HepG2 (cell line): ENCODE measurements around the gene SSU72. TPM values are rescaled to one million over a fixed set of nuclear protein-coding genes. Genes with fewer than 3 reads are reported as not detected.

ENCODE experiments used
- CBX5 ChIP-seq: sonication (generic); formaldehyde crosslinking; IDR thresholded peaks from 2 replicates; pipeline ENCODE4 v1.4.0; 2020; ENCODE audit warnings: missing genetic modification reagents, borderline replicate concordance
- DPF2 ChIP-seq: sonication (generic); formaldehyde crosslinking; IDR thresholded peaks from 2 replicates; pipeline ENCODE4 v1.4.0; 2020; ENCODE audit warnings: mild to moderate bottlenecking, low read depth, missing genetic modification reagents, borderline replicate concordance
- GTF2F1 ChIP-seq: fragments of 150-350 bp; IDR thresholded peaks from 2 replicates; pipeline ENCODE4 v1.6.1; 2014; ENCODE audit warnings: low read length
- HMG20B ChIP-seq: conservative IDR thresholded peaks from 2 replicates; pipeline ENCODE4 v1.6.1; 2016; ENCODE audit warnings: missing genetic modification reagents, missing compliant biosample characterization
- KAT7 ChIP-seq: IDR thresholded peaks from 2 replicates; pipeline ENCODE4 v1.6.1; 2018; ENCODE audit warnings: borderline replicate concordance, missing compliant biosample characterization
- KDM5A ChIP-seq: fragments of 200-600 bp; sonication (generic); IDR thresholded peaks from 2 replicates; pipeline ENCODE4 v1.7.0; 2018; ENCODE audit warnings: antibody characterized with exemption, mild to moderate bottlenecking, low read length, borderline replicate concordance
- SIN3B ChIP-seq: fragments of 150-350 bp; IDR thresholded peaks from 2 replicates; pipeline ENCODE4 v1.6.1; 2014; ENCODE audit warnings: low read length
- SNAPC5 ChIP-seq: sonication (generic); formaldehyde crosslinking; IDR thresholded peaks from 2 replicates; pipeline ENCODE4 v1.8.1; 2023; ENCODE audit warnings: mild to moderate bottlenecking, missing genetic modification reagents, borderline replicate concordance
- SP140L ChIP-seq: sonication (generic); formaldehyde crosslinking; IDR thresholded peaks from 2 replicates; pipeline ENCODE4 v1.4.0; 2020; ENCODE audit warnings: missing genetic modification reagents, borderline replicate concordance
- ZNF292 ChIP-seq: sonication (generic); formaldehyde crosslinking; IDR thresholded peaks from 2 replicates; pipeline ENCODE4 v1.8.1; 2022; ENCODE audit warnings: mild to moderate bottlenecking, low read depth, missing genetic modification reagents, borderline replicate concordance
- ZNF761 ChIP-seq: sonication (generic); formaldehyde crosslinking; conservative IDR thresholded peaks from 2 replicates; pipeline ENCODE4 v1.4.0; 2020; ENCODE audit warnings: mild to moderate bottlenecking, missing genetic modification reagents
- ZZZ3 ChIP-seq: sonication (generic); formaldehyde crosslinking; IDR thresholded peaks from 2 replicates; pipeline ENCODE4 v1.4.0; 2020; ENCODE audit warnings: missing genetic modification reagents, mild to moderate bottlenecking, borderline replicate concordance
- polyA plus RNA-seq, 8 experiments: library from polyadenylated mRNA; depleted of rRNA in 3 of 8; stranded (reverse) in 7 of 8; unstranded in 1 of 8; fragments of >200 nt; fragmentation: Illumina TruSeq in 4 of 8; extraction: Trizol in 4 of 8; gene quantifications; 2 replicates each; pipeline versions ENCODE4 v1.2.1 to v1.2.3, GENCODE V29; 2011 to 2016; ENCODE audit warnings: low read depth in 4 of 8, missing spikeins in 1 of 8, mixed read lengths in 1 of 8; ENCODE audit not compliant: insufficient read depth in 1 of 8
- total RNA-seq, 5 experiments: library from RNA; depleted of rRNA; stranded (reverse); fragments of >200 nt; fragmentation: Illumina TruSeq; extraction: Trizol; gene quantifications; 2 replicates each; pipeline ENCODE4 v1.2.3, GENCODE V29; 2016; ENCODE audit warnings: low read depth in 1 of 5
- TF ChIP-seq, protein P1 (sequence below): sonication (generic); formaldehyde crosslinking; IDR thresholded peaks from 2 replicates; pipeline ENCODE4 v1.4.0; 2020; ENCODE audit warnings: mild to moderate bottlenecking, missing genetic modification reagents
- TF ChIP-seq, protein P2 (sequence below), 2 experiments: sonication (generic) in 1 of 2; formaldehyde crosslinking in 1 of 2; IDR thresholded peaks; 2 replicates each; pipeline versions ENCODE4 v1.4.0 to v1.6.1; 2018 to 2020; ENCODE audit warnings: missing genetic modification reagents in 2 of 2, borderline replicate concordance in 1 of 2, low read depth in 1 of 2, mild to moderate bottlenecking in 1 of 2, missing biosample characterization in 1 of 2
- TF ChIP-seq, protein P3 (sequence below): sonication (generic); formaldehyde crosslinking; IDR thresholded peaks from 2 replicates; pipeline ENCODE4 v1.4.0; 2020; ENCODE audit warnings: missing genetic modification reagents

Gene SSU72
- total and polyA plus RNA-seq, 2 of the 13 experiments (the other 11 are each of a cell fraction or from before 2014, with no cell fraction given): 42.8 to 67.1 TPM

DNA sequence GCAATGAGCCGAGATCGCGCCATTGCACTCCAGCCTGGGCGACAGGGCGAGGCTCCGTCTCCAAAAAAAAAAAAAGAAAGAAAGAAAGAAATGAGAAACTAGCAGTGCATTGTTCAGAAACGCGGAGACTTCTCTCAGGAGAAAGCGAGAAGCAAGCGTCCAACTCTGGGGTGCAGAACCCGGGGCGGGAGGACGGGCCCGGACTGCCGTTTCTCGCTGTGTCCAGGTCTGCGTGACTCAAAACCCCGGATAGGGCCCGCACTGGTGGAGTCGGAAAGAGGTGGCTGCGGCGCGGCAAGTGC lies 40.2 kb upstream of the SSU72 start (continued):
- TF ChIP-seq ZZZ3 (CRISPR knock-in tag): no peak
- TF ChIP-seq, protein P1, sequence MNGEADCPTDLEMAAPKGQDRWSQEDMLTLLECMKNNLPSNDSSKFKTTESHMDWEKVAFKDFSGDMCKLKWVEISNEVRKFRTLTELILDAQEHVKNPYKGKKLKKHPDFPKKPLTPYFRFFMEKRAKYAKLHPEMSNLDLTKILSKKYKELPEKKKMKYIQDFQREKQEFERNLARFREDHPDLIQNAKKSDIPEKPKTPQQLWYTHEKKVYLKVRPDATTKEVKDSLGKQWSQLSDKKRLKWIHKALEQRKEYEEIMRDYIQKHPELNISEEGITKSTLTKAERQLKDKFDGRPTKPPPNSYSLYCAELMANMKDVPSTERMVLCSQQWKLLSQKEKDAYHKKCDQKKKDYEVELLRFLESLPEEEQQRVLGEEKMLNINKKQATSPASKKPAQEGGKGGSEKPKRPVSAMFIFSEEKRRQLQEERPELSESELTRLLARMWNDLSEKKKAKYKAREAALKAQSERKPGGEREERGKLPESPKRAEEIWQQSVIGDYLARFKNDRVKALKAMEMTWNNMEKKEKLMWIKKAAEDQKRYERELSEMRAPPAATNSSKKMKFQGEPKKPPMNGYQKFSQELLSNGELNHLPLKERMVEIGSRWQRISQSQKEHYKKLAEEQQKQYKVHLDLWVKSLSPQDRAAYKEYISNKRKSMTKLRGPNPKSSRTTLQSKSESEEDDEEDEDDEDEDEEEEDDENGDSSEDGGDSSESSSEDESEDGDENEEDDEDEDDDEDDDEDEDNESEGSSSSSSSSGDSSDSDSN: 0 out of 2 replicates have a peak, but pooled peaks have one; percentile 8
- TF ChIP-seq, protein P2, sequence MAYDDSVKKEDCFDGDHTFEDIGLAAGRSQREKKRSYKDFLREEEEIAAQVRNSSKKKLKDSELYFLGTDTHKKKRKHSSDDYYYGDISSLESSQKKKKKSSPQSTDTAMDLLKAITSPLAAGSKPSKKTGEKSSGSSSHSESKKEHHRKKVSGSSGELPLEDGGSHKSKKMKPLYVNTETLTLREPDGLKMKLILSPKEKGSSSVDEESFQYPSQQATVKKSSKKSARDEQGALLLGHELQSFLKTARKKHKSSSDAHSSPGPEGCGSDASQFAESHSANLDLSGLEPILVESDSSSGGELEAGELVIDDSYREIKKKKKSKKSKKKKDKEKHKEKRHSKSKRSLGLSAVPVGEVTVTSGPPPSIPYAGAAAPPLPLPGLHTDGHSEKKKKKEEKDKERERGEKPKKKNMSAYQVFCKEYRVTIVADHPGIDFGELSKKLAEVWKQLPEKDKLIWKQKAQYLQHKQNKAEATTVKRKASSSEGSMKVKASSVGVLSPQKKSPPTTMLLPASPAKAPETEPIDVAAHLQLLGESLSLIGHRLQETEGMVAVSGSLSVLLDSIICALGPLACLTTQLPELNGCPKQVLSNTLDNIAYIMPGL (CRISPR knock-in tag; IDR thresholded peaks at IDR 0.05; ENCODE audit: borderline replicate concordance in 1 of 2, low read depth in 1 of 2): no peak
- TF ChIP-seq CBX5 (CRISPR knock-in tag): no peak
- 0 out of 2 replicates have a peak, but pooled peaks have one; percentile 8 for TF ChIP-seq SP140L (CRISPR knock-in tag)
- TF ChIP-seq, protein P3, sequence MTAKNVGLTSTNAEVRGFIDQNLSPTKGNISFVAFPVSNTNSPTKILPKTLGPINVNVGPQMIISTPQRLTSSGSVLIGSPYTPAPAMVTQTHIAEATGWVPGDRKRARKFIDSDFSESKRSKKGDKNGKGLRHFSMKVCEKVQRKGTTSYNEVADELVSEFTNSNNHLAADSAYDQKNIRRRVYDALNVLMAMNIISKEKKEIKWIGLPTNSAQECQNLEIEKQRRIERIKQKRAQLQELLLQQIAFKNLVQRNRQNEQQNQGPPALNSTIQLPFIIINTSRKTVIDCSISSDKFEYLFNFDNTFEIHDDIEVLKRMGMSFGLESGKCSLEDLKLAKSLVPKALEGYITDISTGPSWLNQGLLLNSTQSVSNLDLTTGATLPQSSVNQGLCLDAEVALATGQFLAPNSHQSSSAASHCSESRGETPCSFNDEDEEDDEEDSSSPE (CRISPR knock-in tag): 0 out of 2 replicates have a peak, but pooled peaks have one; percentile 15
- TF ChIP-seq DPF2: no peak
- TF ChIP-seq SNAPC5 (CRISPR knock-in tag): no peak
- TF ChIP-seq ZNF761 (CRISPR knock-in tag): no peak
- TF ChIP-seq ZNF292 (CRISPR knock-in tag): no peak; the same call in 1 of the 2 replicates
- 0 out of 2 replicates have a peak, but pooled peaks have one; percentile 5 for TF ChIP-seq KDM5A
- TF ChIP-seq KAT7 (CRISPR knock-in tag): 0 out of 2 replicates have a peak, but pooled peaks have one; percentile 0
- no peak for TF ChIP-seq SIN3B
- TF ChIP-seq GTF2F1: no peak
- no peak for TF ChIP-seq HMG20B (CRISPR knock-in tag)
- TF ChIP-seq, all 625 proteins: peak for 17
